HFFc6 (cell line): ENCODE data around the gene TREML4. TPM values are rescaled to one million over a fixed set of nuclear protein-coding genes. Genes with fewer than 3 reads are reported as not detected.

Source experiments
- DNase-seq: peaks from one replicate; pipeline ENCODE4 v3.0.0-alpha.2; 2018
- H3K27ac Mint-ChIP-seq: 2 replicates; pipeline ENCODE4 v1.8.0; 2020; ENCODE audit warnings: mild to moderate bottlenecking, mixed read lengths
- H3K27me3 Mint-ChIP-seq: 2 replicates; pipeline ENCODE4 v1.8.0; 2021; ENCODE audit warnings: mild to moderate bottlenecking, moderate library complexity, mixed read lengths; ENCODE audit not compliant: insufficient read depth
- H3K36me3 Mint-ChIP-seq: 2 replicates; pipeline ENCODE4 v1.8.0; 2021; ENCODE audit warnings: low read depth, mixed read lengths
- H3K4me1 Mint-ChIP-seq: 2 replicates; pipeline ENCODE4 v1.8.0; 2020; ENCODE audit warnings: low read depth, mixed read lengths
- H3K4me3 Mint-ChIP-seq: 2 replicates; pipeline ENCODE4 v1.8.0; 2020; ENCODE audit warnings: mild to moderate bottlenecking, moderate library complexity, mixed read lengths
- H3K9me3 Mint-ChIP-seq: 2 replicates; pipeline ENCODE4 v1.8.0; 2020; ENCODE audit warnings: mild to moderate bottlenecking, mixed read lengths
- long read RNA-seq: library from polyadenylated mRNA; unstranded; transcript quantifications from one replicate; pipeline ENCODE4 v2.0.0, GENCODE V29; 2019
- total RNA-seq, 6 experiments: library from RNA; stranded (reverse); fragmentation: NEBNext Ultra II Directional; extraction: Animal tissue kit (Norgen Biotek cat#: 25700); gene quantifications; 2 replicates in 1 of 6; 3 replicates in 5 of 6; pipeline ENCODE4 v1.2.3, GENCODE V29; 2021
- TF ChIP-seq, protein P1 (sequence below): fragments of 200-600 bp; sonication (generic); IDR thresholded peaks from 2 replicates; pipeline ENCODE4 v1.5.0; 2021; ENCODE audit warnings: antibody characterized with exemption, mild to moderate bottlenecking

Gene TREML4
- not detected for total RNA-seq
- long read RNA-seq = 0 reads

- no peak for DNase-seq
- Mint-ChIP-seq H3K36me3 (no peaks in the 10 kb centered on the region), H3K27ac (peak within 1 kb of the TSS; percentile 1; the same call in 1 of the 2 replicates), H3K9me3 (no peaks in the 10 kb centered on the region), H3K27me3 (peaks cover 16% of the 10 kb centered on the region), H3K4me3 (no peak within 1 kb of the TSS), H3K4me1 (no peaks in the 10 kb centered on the region)
- TF ChIP-seq, protein P1, sequence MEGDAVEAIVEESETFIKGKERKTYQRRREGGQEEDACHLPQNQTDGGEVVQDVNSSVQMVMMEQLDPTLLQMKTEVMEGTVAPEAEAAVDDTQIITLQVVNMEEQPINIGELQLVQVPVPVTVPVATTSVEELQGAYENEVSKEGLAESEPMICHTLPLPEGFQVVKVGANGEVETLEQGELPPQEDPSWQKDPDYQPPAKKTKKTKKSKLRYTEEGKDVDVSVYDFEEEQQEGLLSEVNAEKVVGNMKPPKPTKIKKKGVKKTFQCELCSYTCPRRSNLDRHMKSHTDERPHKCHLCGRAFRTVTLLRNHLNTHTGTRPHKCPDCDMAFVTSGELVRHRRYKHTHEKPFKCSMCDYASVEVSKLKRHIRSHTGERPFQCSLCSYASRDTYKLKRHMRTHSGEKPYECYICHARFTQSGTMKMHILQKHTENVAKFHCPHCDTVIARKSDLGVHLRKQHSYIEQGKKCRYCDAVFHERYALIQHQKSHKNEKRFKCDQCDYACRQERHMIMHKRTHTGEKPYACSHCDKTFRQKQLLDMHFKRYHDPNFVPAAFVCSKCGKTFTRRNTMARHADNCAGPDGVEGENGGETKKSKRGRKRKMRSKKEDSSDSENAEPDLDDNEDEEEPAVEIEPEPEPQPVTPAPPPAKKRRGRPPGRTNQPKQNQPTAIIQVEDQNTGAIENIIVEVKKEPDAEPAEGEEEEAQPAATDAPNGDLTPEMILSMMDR = no peak
Measured at GRCh38 chr6:41228096-41228495, at the start of gene TREML4. Gene TREML4 (plus strand): TSS chr6:41228349. CDS start chr6:41228428, 79 bp downstream.

DNA sequence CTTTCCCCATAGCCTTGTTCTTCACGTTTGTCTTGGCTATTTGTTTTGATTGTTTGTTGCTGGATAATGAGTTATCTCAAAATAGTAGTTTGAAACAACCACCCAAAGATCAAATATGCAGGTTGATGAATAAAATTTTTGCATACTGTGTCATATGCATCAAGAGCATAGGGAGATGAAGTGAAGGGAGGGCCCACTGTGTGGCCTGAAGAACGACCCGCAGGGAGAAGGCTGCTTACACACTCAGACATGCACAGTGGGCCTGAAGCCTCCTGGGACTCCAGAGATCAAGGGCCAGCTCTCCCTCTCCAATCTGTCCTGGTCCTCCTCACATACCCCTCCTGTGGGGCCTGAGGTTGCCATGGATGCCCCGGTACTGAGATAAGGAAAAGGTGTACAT lies 49.0 kb upstream of the TREML4 start:
- H3K4me1 Mint-ChIP-seq = no peaks in the 10 kb centered on the region
- TF ChIP-seq, protein P1 = no peak
- no peaks in the 10 kb centered on the region for H3K36me3 Mint-ChIP-seq
- no peak overlapping the region for H3K4me3 Mint-ChIP-seq
- no peak for DNase-seq
- peaks cover 21% of the 10 kb centered on the region for H3K27me3 Mint-ChIP-seq
- no peaks in the 10 kb centered on the region for H3K9me3 Mint-ChIP-seq
- no peak overlapping the region for H3K27ac Mint-ChIP-seq

DNA sequence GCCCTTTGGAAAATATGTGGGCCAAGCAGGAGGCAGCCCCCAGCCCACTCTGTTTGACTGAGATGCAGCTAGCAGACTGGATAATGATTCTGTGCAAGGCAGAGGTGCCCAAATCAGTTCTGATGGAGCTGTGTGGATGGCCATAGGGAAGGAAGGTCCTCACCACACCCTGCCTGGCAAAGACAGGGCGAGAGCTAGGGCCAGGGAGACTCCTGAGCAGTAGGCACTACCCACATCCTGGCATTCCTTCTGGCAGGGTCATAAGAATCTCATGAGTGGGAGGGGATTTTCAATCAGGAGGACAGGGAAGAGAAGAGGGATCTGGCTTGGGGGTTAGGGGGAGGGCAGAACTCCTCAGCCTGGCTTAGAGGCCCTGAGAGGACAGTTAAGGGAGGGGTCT lies 46.6 kb upstream of the TREML4 start:
- H3K36me3 Mint-ChIP-seq = no peaks in the 10 kb centered on the region
- H3K27ac Mint-ChIP-seq = no peak overlapping the region
- TF ChIP-seq, protein P1 = no peak
- H3K4me1 Mint-ChIP-seq = no peaks in the 10 kb centered on the region
- DNase-seq = no peak
- H3K4me3 Mint-ChIP-seq = no peak overlapping the region
- peaks cover 32% of the 10 kb centered on the region for H3K27me3 Mint-ChIP-seq
- no peaks in the 10 kb centered on the region for H3K9me3 Mint-ChIP-seq

DNA sequence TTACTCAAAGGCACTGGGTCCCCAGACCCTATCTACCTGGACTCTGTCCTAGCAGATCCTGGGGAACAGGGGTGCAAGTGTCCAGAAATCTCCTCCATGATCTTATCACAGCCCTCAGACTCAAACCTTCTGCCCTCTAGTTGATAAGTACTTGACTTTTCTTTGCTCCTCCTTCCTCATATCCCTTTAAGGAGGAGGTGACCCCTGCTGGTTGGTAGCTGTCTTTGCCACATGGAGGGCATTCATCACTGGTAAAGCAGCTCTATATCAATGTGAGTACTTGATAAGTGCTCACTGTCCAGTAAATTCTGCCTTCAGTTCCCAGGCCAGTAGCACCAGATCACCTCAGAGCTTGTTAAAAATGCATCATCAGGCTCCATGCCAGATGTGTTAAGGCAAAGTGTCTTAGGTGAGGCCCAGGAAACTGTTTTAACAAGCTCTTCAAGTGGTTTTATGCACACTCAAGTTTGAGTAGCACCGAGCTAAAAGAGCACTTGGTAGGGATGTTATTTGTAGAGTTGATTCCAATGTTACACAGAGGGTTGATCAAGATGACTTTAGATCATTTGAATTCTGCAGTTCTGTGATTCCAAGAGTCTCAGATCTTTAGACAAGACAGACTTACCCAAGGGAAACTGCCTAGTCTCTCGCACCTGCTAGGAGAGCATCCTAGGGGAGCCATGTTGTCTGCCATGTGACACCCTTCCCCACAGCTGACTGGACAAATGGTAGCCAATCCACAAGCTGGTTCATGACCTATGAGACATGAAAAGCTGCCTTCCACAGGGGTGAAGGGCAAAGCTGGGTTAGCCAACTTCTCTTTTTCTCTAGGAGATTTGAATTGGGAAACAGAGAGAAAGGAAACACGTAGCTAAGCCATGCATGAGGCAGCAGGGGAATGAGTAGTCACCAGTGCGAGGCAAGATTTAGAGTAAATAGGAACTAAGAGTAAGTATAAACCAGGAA lies 45.8 kb upstream of the TREML4 start:
- TF ChIP-seq, protein P1 = peak; percentile 78
- no peaks in the 10 kb centered on the region for H3K9me3 Mint-ChIP-seq
- no peaks in the 10 kb centered on the region for H3K36me3 Mint-ChIP-seq

GRCh38 chr6:41184761-41185160 lies 43.4 kb upstream of the TREML4 start:
- no peaks in the 10 kb centered on the region for H3K4me1 Mint-ChIP-seq
- no peak for DNase-seq
- TF ChIP-seq, protein P1 = no peak
- no peaks in the 10 kb centered on the region for H3K36me3 Mint-ChIP-seq
- H3K4me3 Mint-ChIP-seq = no peak overlapping the region
- peaks cover 34% of the 10 kb centered on the region for H3K27me3 Mint-ChIP-seq
- no peak overlapping the region for H3K27ac Mint-ChIP-seq
- peaks cover 6% of the 10 kb centered on the region for H3K9me3 Mint-ChIP-seq

More for the DNA sequence above, 45.8 kb upstream of the TREML4 start:
- H3K27ac Mint-ChIP-seq = no peak overlapping the region
- peak; percentile 66 for DNase-seq
- no peaks in the 10 kb centered on the region for H3K4me1 Mint-ChIP-seq
- no peak overlapping the region for H3K4me3 Mint-ChIP-seq
- H3K27me3 Mint-ChIP-seq = peaks cover 30% of the 10 kb centered on the region
